22Rv1 (cell line): Measurements from ENCODE around the gene FAM124A.

Experiments
- CTCF ChIP-seq: fragments of 450-650 bp; IDR thresholded peaks from 2 replicates; pipeline ENCODE4 v1.5.1; 2017; ENCODE audit warnings: mild to moderate bottlenecking
- ZFX ChIP-seq: fragments of 450-650 bp; IDR thresholded peaks from 2 replicates; pipeline ENCODE4 v1.6.1; 2017; ENCODE audit warnings: antibody characterized with exemption, borderline replicate concordance

GRCh38 chr13:51257187-51257586 is 35.0 kb downstream of the FAM124A start:
- TF ChIP-seq CTCF: no peak
- TF ChIP-seq ZFX: no peak
